Panc1 (cell line): Measurements from ENCODE around the gene CD276. TPM values are rescaled to one million over a fixed set of nuclear protein-coding genes. Genes with fewer than 3 reads are reported as not detected.

Source experiments
- ATAC-seq: fragments of 200-7000 bp; cut with Tn5 transposase; 2 replicates; pipeline ENCODE4 v1.9.1; 2020; ENCODE audit warnings: mild to moderate bottlenecking, moderate library complexity
- BruUV-seq: library from RNA; stranded (reverse); fragments of 400-500 nt; replicated peaks from 2 replicates; lab custom pipeline; 2021; lab: Mats Ljungman, UMichigan
- CTCF ChIA-PET: fragments of 300-600 bp; sonication (Branson Sonifier 250); formaldehyde crosslinking; loops from one replicate; lab custom pipeline; 2022; ENCODE audit warnings: antibody characterized with exemption; lab: Charles Lee
- POLR2A ChIA-PET: fragments of 300-600 bp; sonication (Branson Sonifier 250); formaldehyde crosslinking; loops from one replicate; lab custom pipeline; 2022; ENCODE audit warnings: antibody characterized with exemption; lab: Charles Lee
- DNase-seq: peaks from one replicate; pipeline ENCODE4 v3.0.0-alpha.2; 2010; ENCODE audit warnings: low read depth, low spot score
- H3K27ac ChIP-seq: 2 replicates; pipeline ENCODE4 v1.5.1; 2011; ENCODE audit warnings: mild to moderate bottlenecking, low read length, inconsistent platforms
- H3K27me3 ChIP-seq: fragments of 200-500 bp; sonication (Bioruptor generic); 2 replicates; pipeline ENCODE4 v1.6.0; 2014; ENCODE audit warnings: low read length, inconsistent platforms; ENCODE audit not compliant: control insufficient read depth, insufficient read depth
- H3K36me3 ChIP-seq: fragments of 200-500 bp; sonication (Bioruptor generic); 2 replicates; pipeline ENCODE4 v1.5.1; 2014; ENCODE audit warnings: inconsistent platforms, mild to moderate bottlenecking, low read length, moderate library complexity; ENCODE audit not compliant: control insufficient read depth, insufficient read depth
- H3K4me1 ChIP-seq: 2 replicates; pipeline ENCODE4 v1.5.1; 2011; ENCODE audit warnings: inconsistent platforms, mild to moderate bottlenecking, low read length, moderate library complexity; ENCODE audit not compliant: control insufficient read depth, insufficient read depth
- H3K4me3 ChIP-seq, 2 experiments: 2 replicates each; pipeline ENCODE4 v1.5.1; 2011 to 2012; ENCODE audit warnings: low read depth in 2 of 2, low read length in 2 of 2, mild to moderate bottlenecking in 2 of 2, inconsistent platforms in 1 of 2, moderate library complexity in 1 of 2
- H3K9me3 ChIP-seq: fragments of 200-500 bp; sonication (Bioruptor generic); 2 replicates; pipeline ENCODE4 v1.5.1; 2014; ENCODE audit warnings: low read depth, mild to moderate bottlenecking, inconsistent platforms, low read length, moderate library complexity; ENCODE audit not compliant: control insufficient read depth, insufficient read depth
- CTCF ChIP-seq: fragments of 450-650 bp; IDR thresholded peaks from 2 replicates; pipeline ENCODE4 v1.5.1; 2017; ENCODE audit warnings: mild to moderate bottlenecking
- POLR2AphosphoS5 ChIP-seq: IDR thresholded peaks from 2 replicates; pipeline ENCODE4 v1.6.1; 2012; ENCODE audit warnings: mild to moderate bottlenecking, low read depth, low read length, moderate library complexity
- REST ChIP-seq, 2 experiments: IDR thresholded peaks; 2 replicates each; pipeline ENCODE4 v1.6.1; 2011 to 2012; ENCODE audit warnings: low read depth in 2 of 2, control low read depth in 1 of 2, low read length in 1 of 2, mild to moderate bottlenecking in 1 of 2, moderate library complexity in 1 of 2; ENCODE audit not compliant: insufficient read depth in 1 of 2
- SIN3A ChIP-seq: IDR thresholded peaks from 2 replicates; pipeline ENCODE4 v1.6.1; 2012; ENCODE audit warnings: low read depth, mild to moderate bottlenecking, low read length, moderate library complexity, borderline replicate concordance; ENCODE audit not compliant: insufficient read depth
- TCF7L2 ChIP-seq: IDR thresholded peaks from 2 replicates; pipeline ENCODE4 v1.6.1; 2011; ENCODE audit warnings: mild to moderate bottlenecking, low read depth, low read length, inconsistent platforms
- in situ Hi-C: cut with HindIII; loops from 2 replicates; pipeline ENCODE4 v1.10.0; 2016; ENCODE audit warnings: low sequenced_read_pairs, low pct_unique_long_range_greater_than_20kb
- intact Hi-C: fragments of 100-400 bp; cut with micrococcal nuclease; formaldehyde crosslinking; loops from one replicate; pipeline ENCODE4 v1.10.0; 2022; ENCODE audit not compliant: unreplicated experiment
- total RNA-seq: library from RNA; stranded (reverse); gene quantifications from one replicate; pipeline ENCODE4 v1.2.1, GENCODE V29; 2021; ENCODE audit not compliant: unreplicated experiment

The CD276 gene
- total RNA-seq, 1 experiment from 2014 or later: 99.1 TPM

GRCh38 chr15:73732930-73733329 is 48.7 kb downstream of the CD276 start:
- POLR2A ChIA-PET: no interaction called here
- no peaks in the 10 kb centered on the region for H3K4me1 ChIP-seq
- DNase-seq: no peak
- no peak overlapping the region for H3K27ac ChIP-seq
- CTCF ChIA-PET: interaction anchor here (0.6 kb wide), 1 partner anchor 28 kb away, joined by 3 read pairs; no protein-coding TSS in a partner anchor
- BruUV-seq: no TSS peak
- intact Hi-C loops (no loop called here), in situ Hi-C loops (no loop called here)
- H3K4me3 ChIP-seq: no peak overlapping the region
- ATAC-seq: no peak
- peaks cover 2% of the 10 kb centered on the region; the same call in 1 of the 2 replicates for H3K27me3 ChIP-seq
- no peaks in the 10 kb centered on the region for H3K9me3 ChIP-seq
- no peak for TF ChIP-seq REST (IDR thresholded peaks at IDR 0.05; ENCODE audit: insufficient read depth in 1 of 2, low read depth in 2 of 2, low read length in 1 of 2)
- H3K36me3 ChIP-seq: no peaks in the 10 kb centered on the region

GRCh38 chr15:73737535-73737934 is 53.4 kb downstream of the CD276 start:
- Histone ChIP-seq H3K4me3 (no peak overlapping the region), H3K36me3 (no peaks in the 10 kb centered on the region), H3K9me3 (no peaks in the 10 kb centered on the region), H3K27ac (no peak overlapping the region), H3K27me3 (peaks cover 2% of the 10 kb centered on the region; the same call in 1 of the 2 replicates), H3K4me1 (0 out of 2 replicates have a peak, but pooled peaks cover under 1% of the 10 kb centered on the region)
- ChIA-PET POLR2A (no interaction called here), CTCF (no interaction called here)
- TF ChIP-seq CTCF: no peak
- intact Hi-C loops: no loop called here
- in situ Hi-C loops: no loop called here
- ATAC-seq (0 out of 2 replicates have a peak, but pooled peaks have one; percentile 24), DNase-seq (no peak)
- no TSS peak for BruUV-seq

GRCh38 chr15:73740152-73741048 is 56.2 kb downstream of the CD276 start:
- TF ChIP-seq TCF7L2: no peak
- TF ChIP-seq POLR2AphosphoS5: no peak
- TF ChIP-seq CTCF: no peak
- no peak for TF ChIP-seq REST (IDR thresholded peaks at IDR 0.05; ENCODE audit: insufficient read depth in 1 of 2, low read depth in 2 of 2, low read length in 1 of 2)
- TF ChIP-seq SIN3A: no peak
- Histone ChIP-seq H3K4me1 (peaks cover 8% of the 10 kb centered on the region; the same call in 1 of the 2 replicates), H3K36me3 (no peaks in the 10 kb centered on the region), H3K27me3 (no peaks in the 10 kb centered on the region), H3K27ac (no peak overlapping the region), H3K4me3 (no peak overlapping the region), H3K9me3 (no peaks in the 10 kb centered on the region)
- ATAC-seq (no peak), DNase-seq (no peak)
- CTCF ChIA-PET: no interaction called here
- in situ Hi-C loops (no loop called here), intact Hi-C loops (no loop called here)
- POLR2A ChIA-PET: interaction anchor here (0.5 to 0.6 kb wide), 2 partner anchors 33 to 1516 kb away, joined by 4 to 6 read pairs; no protein-coding TSS in a partner anchor
- no TSS peak for BruUV-seq
